NCI-H1694 treated with DMSO at 0.1 percent for 48 hours (cell line): ENCODE data around the gene AIRE.
"Not testable (repeated sequence)": the region's sequence is repeated elsewhere in the genome, so short reads cannot be mapped to it uniquely, and the experiment has no call there.

Source experiments
- DNase-seq: peaks from one replicate; lab custom pipeline; 2025; lab: John Stamatoyannopoulos, UW

The AIRE gene

DNA sequence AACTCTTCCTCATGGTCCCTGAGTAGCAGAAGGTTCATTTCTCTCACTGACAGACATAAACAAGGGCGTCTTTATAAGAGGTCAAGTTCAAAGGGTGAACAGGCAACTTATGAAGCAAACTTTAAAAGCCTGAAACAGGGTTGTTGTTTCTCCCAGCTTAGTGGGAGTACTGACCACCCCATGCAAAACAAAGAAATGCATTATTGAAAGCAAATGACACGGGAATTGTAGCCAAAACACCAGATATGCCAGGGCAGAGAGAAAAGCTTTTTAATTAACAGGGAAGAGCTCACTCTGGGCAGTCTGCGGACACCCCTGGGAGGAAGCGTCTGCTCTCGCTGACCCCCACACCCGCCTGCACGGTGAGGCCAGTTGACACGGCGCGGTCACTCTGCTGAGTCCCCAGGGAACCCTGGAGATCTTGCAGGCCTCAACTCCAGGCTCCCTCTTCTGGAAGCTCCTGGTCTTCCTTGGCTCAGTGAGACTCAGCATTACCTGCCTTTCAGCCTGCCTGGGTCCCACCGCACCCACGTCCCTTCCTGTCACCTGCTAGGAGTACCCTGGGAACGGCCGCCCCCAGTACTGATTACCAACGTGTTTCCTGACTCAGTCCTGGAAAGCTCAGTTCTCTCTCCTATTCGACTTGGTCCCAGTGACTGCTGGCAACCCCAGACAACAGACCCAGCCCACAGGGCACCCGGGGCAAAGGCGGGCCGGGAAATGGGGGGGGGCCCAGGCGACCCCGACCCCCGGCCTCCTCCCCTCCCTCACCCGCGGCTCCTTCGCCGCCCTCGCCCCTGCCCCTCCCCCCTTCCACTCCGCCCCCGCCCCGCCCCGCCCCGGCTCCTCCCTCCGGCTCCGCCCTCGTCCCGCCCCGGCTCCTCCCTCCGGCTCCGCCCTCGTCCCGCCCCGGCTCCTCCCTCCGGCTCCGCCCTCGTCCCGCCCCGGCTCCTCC lies 52.5 kb downstream of the AIRE start:
- DNase-seq, result no peak

GRCh38 chr21:44338971-44339910 lies 53.6 kb downstream of the AIRE start, which contains the start of gene CFAP410:
Gene CFAP410 (minus strand): TSS chr21:44339390. CDS start chr21:44339194, 196 bp downstream.
- peak; percentile 85 for DNase-seq

DNA sequence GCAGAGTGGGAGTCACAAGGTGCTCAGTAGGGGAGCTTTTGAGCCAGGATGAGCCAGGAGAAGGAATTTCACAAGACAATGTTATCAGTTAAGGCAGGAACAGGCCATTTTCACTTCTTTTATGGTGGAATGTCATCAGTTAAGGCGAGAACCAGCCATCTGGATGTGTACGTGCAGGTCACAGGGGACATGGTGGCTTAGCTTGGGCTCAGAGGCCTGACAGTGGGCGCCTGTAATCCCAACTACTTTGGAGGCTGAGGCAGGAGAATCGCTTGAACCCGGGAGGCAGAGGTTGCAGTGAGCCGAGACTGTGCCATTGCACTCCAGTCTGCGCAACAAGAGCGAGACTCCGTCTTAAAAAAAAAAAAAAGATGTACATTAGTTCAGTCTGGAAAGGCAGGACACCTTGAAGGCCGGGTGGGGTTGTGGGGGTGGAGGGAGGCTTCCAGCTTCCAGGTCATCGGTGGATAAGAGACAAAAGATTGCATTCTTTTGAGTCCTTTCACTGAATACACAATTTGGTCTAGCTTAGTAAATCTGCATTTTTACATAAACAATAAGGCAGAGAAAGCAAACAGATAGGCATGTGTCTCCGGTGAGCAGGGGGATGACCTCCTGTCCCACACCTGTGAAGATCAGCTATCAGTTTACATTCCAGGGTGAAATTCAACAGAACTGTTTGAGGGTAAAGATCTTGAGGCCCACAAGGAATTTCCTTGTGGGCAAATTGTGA lies 56.2 kb downstream of the AIRE start:
- not testable (repeated sequence) for DNase-seq

DNA sequence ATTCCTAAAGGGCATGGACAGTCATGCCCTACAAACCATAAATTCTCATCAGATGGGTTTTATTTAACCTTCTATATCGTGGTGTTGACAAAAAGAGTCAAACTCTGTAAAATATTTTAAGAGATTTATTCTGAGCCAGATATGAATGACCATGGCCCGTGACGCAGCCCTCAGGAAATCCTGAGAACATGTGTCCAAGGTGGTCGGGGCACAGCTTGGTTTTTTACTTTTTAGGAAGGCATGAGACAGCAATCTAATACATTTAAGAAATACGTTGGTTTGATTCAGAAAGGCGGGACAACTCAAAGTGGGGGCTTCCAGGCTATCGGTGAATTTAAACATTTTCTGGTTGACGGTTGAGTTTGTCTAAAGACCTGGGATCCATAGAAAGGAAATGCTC lies 57.3 kb downstream of the AIRE start:
- DNase-seq, result not testable (repeated sequence)

- DNase-seq, result no peak
Observed at GRCh38 chr21:44344541-44345183, 59.0 kb downstream of the AIRE start.

DNA sequence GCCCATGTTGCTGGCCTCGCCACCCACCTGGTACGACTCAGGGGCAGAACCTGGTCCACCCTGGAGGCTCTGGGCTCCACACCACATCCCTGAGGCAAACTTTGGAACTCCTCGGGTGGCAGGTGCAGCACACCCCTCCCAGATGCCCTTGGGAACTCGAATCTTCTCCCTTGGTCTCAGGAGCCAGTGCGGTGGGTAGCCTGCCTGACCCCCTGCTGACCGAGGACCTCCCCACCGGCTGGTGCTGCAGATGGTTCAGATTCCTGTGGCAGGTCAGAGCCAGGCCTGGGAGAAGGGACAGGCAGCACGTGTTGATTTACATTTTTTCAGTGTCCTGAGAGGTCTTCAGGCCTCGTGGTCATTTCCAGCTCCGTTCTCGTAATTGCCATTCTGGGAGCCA lies 59.8 kb downstream of the AIRE start:
- no peak for DNase-seq

- DNase-seq, result no peak
Observed at GRCh38 chr21:44347911-44348451, 62.3 kb downstream of the AIRE start.
